Common myeloid progenitor, CD34-positive (primary cell): ENCODE results near the gene RNASE12.

Experiments used
- CTCF ChIA-PET: fragments of 350-600 bp; sonication (Branson Sonifier 250); formaldehyde crosslinking; loops from one replicate; lab custom pipeline; 2021; ENCODE audit warnings: antibody characterized with exemption; lab: Charles Lee
- POLR2A ChIA-PET: fragments of 350-600 bp; sonication (Branson Sonifier 250); formaldehyde crosslinking; loops from one replicate; lab custom pipeline; 2021; ENCODE audit warnings: antibody characterized with exemption; lab: Charles Lee
- DNase-seq, 3 donors: peaks; one replicate each; pipeline versions ENCODE4 v3.0.0 to v3.0.0-alpha.2; 2013
- H3K27ac ChIP-seq, 2 experiments: 1 replicate in 1 of 2; 2 replicates in 1 of 2; pipeline ENCODE4 v1.7.0; 2013; ENCODE audit warnings: inconsistent platforms in 2 of 2, low read length in 2 of 2, mild to moderate bottlenecking in 2 of 2, low read depth in 1 of 2, moderate library complexity in 1 of 2; ENCODE audit not compliant: severe bottlenecking in 2 of 2, insufficient read depth in 1 of 2, poor library complexity in 1 of 2
- H3K27me3 ChIP-seq, 5 experiments: replicated peaks in 2 of 5; 1 replicate in 3 of 5; 2 replicates in 2 of 5; pipeline versions ENCODE4 v1.6.1 to v1.7.0; 2013; ENCODE audit warnings: low read length in 4 of 5, mild to moderate bottlenecking in 2 of 5, moderate library complexity in 2 of 5, inconsistent platforms in 1 of 5; ENCODE audit not compliant: insufficient read depth in 5 of 5, control insufficient read depth in 4 of 5
- H3K36me3 ChIP-seq, 4 experiments: 1 replicate in 2 of 4; 2 replicates in 2 of 4; pipeline versions ENCODE4 v1.6.1 to v1.7.0; 2013; ENCODE audit warnings: low read length in 3 of 4, control low read depth in 1 of 4, mild to moderate bottlenecking in 1 of 4; ENCODE audit not compliant: control insufficient read depth in 4 of 4, insufficient read depth in 4 of 4
- H3K4me1 ChIP-seq, 4 experiments: 1 replicate in 3 of 4; 2 replicates in 1 of 4; pipeline versions ENCODE4 v1.6.1 to v1.7.1; 2013; ENCODE audit warnings: low read length in 3 of 4, mild to moderate bottlenecking in 3 of 4, control low read depth in 1 of 4, inconsistent platforms in 1 of 4, moderate library complexity in 1 of 4; ENCODE audit not compliant: control insufficient read depth in 4 of 4, insufficient read depth in 4 of 4; ENCODE audit errors: control extremely low read depth in 1 of 4
- H3K4me3 ChIP-seq, 7 experiments: 1 replicate in 4 of 7; 2 replicates in 3 of 7; pipeline versions ENCODE4 v1.5.1 to v1.7.0; 2013; ENCODE audit warnings: mild to moderate bottlenecking in 7 of 7, low read length in 6 of 7, moderate library complexity in 6 of 7, inconsistent platforms in 2 of 7, low read depth in 2 of 7, control low read depth in 1 of 7; ENCODE audit not compliant: insufficient read depth in 4 of 7, control insufficient read depth in 1 of 7; ENCODE audit errors: extremely low read depth in 1 of 7
- H3K9me3 ChIP-seq, 5 experiments: 1 replicate in 4 of 5; 2 replicates in 1 of 5; pipeline versions ENCODE4 v1.6.1 to v1.7.1; 2013; ENCODE audit warnings: low read length in 4 of 5, mild to moderate bottlenecking in 2 of 5, inconsistent platforms in 1 of 5, low read depth in 1 of 5, moderate library complexity in 1 of 5; ENCODE audit not compliant: control insufficient read depth in 4 of 5, insufficient read depth in 2 of 5; ENCODE audit errors: control extremely low read depth in 1 of 5
- WGBS: methylation state at CpG from one replicate; pipeline ENCODE4 v1.1.5; 2013; ENCODE audit not compliant: insufficient coverage; 5-methylcytosine and 5-hydroxymethylcytosine counted together

The RNASE12 gene

DNA sequence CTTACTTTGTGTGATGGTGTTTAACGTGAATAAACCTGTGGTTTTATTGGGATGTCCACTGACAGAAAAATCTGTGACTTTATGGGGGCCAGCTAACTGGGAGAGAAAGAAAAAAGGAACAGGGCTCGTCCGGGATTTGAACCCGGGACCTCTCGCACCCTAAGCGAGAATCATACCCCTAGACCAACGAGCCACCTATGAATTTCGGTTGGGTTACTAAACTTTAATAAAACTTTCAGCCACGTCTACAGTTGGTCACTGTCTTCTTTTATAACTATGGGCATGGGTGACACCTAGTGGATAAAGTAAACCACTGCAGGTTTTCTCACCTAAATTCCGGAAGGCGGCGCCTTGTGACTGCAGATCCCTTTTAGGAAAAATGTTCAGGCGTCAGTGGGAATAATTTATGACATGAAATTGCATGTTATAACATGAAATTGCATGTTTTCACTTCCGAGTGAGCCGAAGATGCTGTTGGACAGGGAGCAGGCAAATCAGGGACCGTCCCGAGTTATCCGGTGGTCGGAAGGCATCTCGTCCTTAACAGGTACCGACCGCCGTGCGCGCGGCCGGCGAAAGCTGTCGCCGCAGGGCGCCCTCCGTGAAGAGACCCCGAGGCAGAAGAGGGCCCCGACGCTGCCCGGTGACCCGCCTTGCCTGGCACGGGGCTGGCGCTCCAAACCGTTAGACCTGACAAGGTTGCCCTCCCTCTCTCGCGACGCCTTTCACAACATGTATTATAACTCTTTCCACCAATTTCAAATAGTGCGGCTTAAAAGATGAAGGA, 18.2 kb upstream of the RNASE12 start:
- H3K4me3 ChIP-seq: peak overlapping the region; percentile 93 to 100 (median 98)
- WGBS: under 1% methylated on average over 29 of the region's 44 CpGs
- DNase-seq: peak; percentile 86 to 93 (median 88)
- H3K36me3 ChIP-seq: no peaks in the 10 kb centered on the region
- no peaks in the 10 kb centered on the region for H3K9me3 ChIP-seq
- peak overlapping the region; percentile 34 to 61 for H3K27ac ChIP-seq
- peaks cover 7 to 32% (median 13%) of the 10 kb centered on the region in 4 experiments for H3K4me1 ChIP-seq
- H3K27me3 ChIP-seq: no peaks in the 10 kb centered on the region
- CTCF ChIA-PET: interaction anchor here (0.6 to 7.5 kb wide), 30 partner anchors 9 to 292 kb away, joined by 3 to 91 read pairs (median 4); partner anchors contain the start of genes APEX1, OSGEP, PARP2 and TEP1
- POLR2A ChIA-PET: interaction anchor here (0.6 to 1.5 kb wide), 4 partner anchors 81 to 267 kb away, joined by 3 to 4 read pairs (median 3); partner anchors contain the start of gene APEX1

- ChIA-PET POLR2A (interaction anchor here (1.0 to 1.5 kb wide), 2 partner anchors 82 to 266 kb away, joined by 3 to 4 read pairs; no protein-coding TSS in a partner anchor), CTCF (interaction anchor here (0.6 to 7.5 kb wide), 23 partner anchors 12 to 280 kb away, joined by 3 to 91 read pairs (median 4); partner anchors contain the start of gene TEP1)
- no peaks in the 10 kb centered on the region for H3K27me3 ChIP-seq
- H3K27ac ChIP-seq: no peak overlapping the region
- DNase-seq: peak in 1 of 3 donors; percentile 38
- peaks cover 7 to 25% (median 9%) of the 10 kb centered on the region in 4 experiments for H3K4me1 ChIP-seq
- H3K36me3 ChIP-seq: no peaks in the 10 kb centered on the region
- H3K9me3 ChIP-seq: no peaks in the 10 kb centered on the region
- peak overlapping the region in 1 of 7 experiments; percentile 29 for H3K4me3 ChIP-seq
- 84% methylated on average over 4 of the region's 7 CpGs for WGBS
Observed at GRCh38 chr14:20608383-20609110, 17.4 kb upstream of the RNASE12 start.

- Histone ChIP-seq H3K4me1 (peaks cover 6 to 22% (median 7%) of the 10 kb centered on the region in 4 experiments), H3K9me3 (no peaks in the 10 kb centered on the region), H3K4me3 (no peak overlapping the region), H3K36me3 (no peaks in the 10 kb centered on the region), H3K27me3 (no peaks in the 10 kb centered on the region), H3K27ac (no peak overlapping the region)
- WGBS: 100% methylated on average over 3 of the region's 5 CpGs
- ChIA-PET CTCF (interaction anchor here (1.0 to 7.5 kb wide), 12 partner anchors 13 to 279 kb away, joined by 3 to 91 read pairs (median 9); partner anchors contain the start of genes APEX1, OSGEP and TEP1), POLR2A (no interaction called here)
- DNase-seq: no peak
Observed at GRCh38 chr14:20607617-20608016, 16.4 kb upstream of the RNASE12 start.

GRCh38 chr14:20606902-20607242, 15.7 kb upstream of the RNASE12 start:
- H3K27me3 ChIP-seq: no peaks in the 10 kb centered on the region
- DNase-seq: no peak
- WGBS: 100% methylated on average over 2 of the region's 2 CpGs
- ChIA-PET CTCF (interaction anchor here (0.8 to 7.5 kb wide), 12 partner anchors 13 to 279 kb away, joined by 3 to 91 read pairs (median 8); partner anchors contain the start of genes APEX1, OSGEP and TEP1), POLR2A (no interaction called here)
- peaks cover 4 to 15% (median 6%) of the 10 kb centered on the region in 4 experiments for H3K4me1 ChIP-seq
- no peak overlapping the region for H3K27ac ChIP-seq
- H3K36me3 ChIP-seq: no peaks in the 10 kb centered on the region
- H3K4me3 ChIP-seq: no peak overlapping the region
- H3K9me3 ChIP-seq: no peaks in the 10 kb centered on the region

DNA sequence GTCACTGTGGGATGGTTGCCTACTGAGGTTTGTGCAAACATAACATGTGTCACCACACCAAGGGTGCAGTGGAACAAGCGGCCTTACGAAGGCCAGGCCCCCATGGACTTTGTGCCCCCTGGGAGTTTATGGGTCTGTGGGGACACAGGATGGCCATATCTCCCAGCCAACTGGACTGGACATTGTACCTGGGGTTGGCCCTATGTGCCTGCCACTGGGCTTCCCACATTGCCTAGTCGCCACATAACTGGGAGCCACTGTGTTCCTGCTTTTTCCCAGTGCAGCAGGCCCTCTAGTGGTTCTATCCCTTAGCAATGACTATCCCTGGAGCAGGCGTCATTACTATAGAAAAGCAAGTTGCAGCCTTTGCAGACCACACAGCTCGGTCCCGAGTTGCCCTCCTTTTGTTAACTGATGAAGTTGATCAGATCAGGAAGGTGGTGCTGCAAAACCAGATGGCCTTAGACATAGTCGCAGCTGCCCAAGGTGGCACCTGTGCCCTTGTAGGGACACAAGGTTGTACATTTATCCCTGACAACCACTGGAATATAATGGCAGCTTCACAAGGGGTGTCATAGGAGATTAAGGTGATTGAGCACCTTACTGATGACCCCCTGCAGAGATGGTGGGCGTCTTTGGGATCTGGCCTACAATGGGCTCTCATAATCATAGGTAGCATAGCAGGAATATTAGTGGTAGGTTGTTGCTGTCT, 15.2 kb upstream of the RNASE12 start:
- Histone ChIP-seq H3K27me3 (no peaks in the 10 kb centered on the region), H3K9me3 (no peaks in the 10 kb centered on the region), H3K27ac (no peak overlapping the region), H3K4me3 (no peak overlapping the region), H3K4me1 (peaks cover 4 to 13% (median 6%) of the 10 kb centered on the region in 4 experiments), H3K36me3 (no peaks in the 10 kb centered on the region)
- 44% methylated on average over 6 of the region's 8 CpGs for WGBS
- CTCF ChIA-PET: interaction anchor here (0.8 to 7.5 kb wide), 13 partner anchors 14 to 278 kb away, joined by 3 to 91 read pairs (median 4); partner anchors contain the start of genes APEX1, OSGEP and TEP1
- DNase-seq: no peak
- POLR2A ChIA-PET: no interaction called here

DNA sequence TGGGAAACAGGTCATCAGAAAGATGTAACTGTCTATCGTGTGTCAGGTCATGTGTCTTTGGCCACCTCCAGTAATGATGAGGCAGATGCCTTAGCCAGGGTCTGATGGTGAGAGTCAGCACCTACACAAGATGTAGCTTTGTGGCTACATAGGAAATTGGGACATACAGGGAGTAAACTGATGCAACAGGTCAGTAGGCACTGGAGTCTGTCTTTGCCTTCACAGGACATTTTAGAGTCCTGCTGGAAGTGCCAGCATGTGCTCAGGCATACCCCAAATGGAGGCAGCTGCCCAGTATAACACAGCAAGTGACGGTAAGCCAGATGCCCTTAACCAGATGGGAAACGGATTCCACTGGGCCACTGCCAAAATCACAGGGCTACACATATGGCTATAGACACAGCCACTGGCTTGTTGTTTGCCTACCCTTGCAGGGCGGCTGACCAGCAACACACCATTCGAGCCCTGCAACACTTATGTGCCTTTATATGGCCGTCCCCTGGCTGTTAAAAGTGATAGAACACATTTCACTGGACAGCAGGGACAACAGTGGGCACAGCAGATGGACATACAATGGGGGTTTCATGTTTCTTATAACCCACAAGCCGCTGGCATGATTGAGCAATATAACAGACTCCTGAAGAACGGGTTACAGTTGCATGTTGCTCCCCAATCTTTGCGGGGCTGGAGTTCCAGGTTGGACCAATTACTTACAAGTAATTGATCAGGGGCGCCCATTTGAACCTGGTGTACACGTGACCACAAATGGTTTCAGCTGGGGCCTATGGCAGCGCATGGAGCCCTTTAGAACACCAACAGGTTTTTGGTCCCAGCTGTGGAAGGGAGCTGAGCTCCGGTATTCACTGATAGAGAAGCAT, 12.9 kb upstream of the RNASE12 start:
- Histone ChIP-seq H3K27me3 (no peaks in the 10 kb centered on the region), H3K9me3 (no peaks in the 10 kb centered on the region), H3K36me3 (no peaks in the 10 kb centered on the region), H3K4me1 (peaks cover 0 to 2% (median 0%) of the 10 kb centered on the region in 4 experiments), H3K27ac (no peak overlapping the region), H3K4me3 (no peak overlapping the region)
- WGBS: 89% methylated on average over 11 of the region's 13 CpGs
- no peak for DNase-seq
- POLR2A ChIA-PET: no interaction called here
- CTCF ChIA-PET: interaction anchor here (1.1 to 7.5 kb wide), 5 partner anchors 24 to 276 kb away, joined by 3 to 91 read pairs (median 3); no protein-coding TSS in a partner anchor
